LNCaP clone FGC (cell line): ENCODE measurements around the gene FRMPD2.
"Not testable (repeated sequence)": the region's sequence is repeated elsewhere in the genome, so short reads cannot be mapped to it uniquely, and the experiment has no call there.

ENCODE experiments used
- DNase-seq: peaks from one replicate; pipeline ENCODE4 v3.0.0-alpha.2; 2011; ENCODE audit warnings: low read depth
- H3K4me3 ChIP-seq: 2 replicates; pipeline ENCODE4 v1.5.1; 2011; ENCODE audit warnings: mild to moderate bottlenecking, low read depth, low read length, control low read depth
- CTCF ChIP-seq: IDR thresholded peaks from 2 replicates; pipeline ENCODE4 v1.5.1; 2012; ENCODE audit warnings: mild to moderate bottlenecking; ENCODE audit not compliant: control insufficient read depth, insufficient read depth; ENCODE audit errors: extremely low read depth

Gene FRMPD2

GRCh38 chr10:48284002-48284546 is 9.6 kb upstream of the FRMPD2 start:
- TF ChIP-seq CTCF, result no peak
- DNase-seq, result no peak
- no peak overlapping the region for H3K4me3 ChIP-seq

- no peak for DNase-seq
- H3K4me3 ChIP-seq, result no peak overlapping the region
- TF ChIP-seq CTCF, result no peak
Observed at GRCh38 chr10:48282829-48283228, 8.3 kb upstream of the FRMPD2 start.

- DNase-seq, H3K4me3 ChIP-seq: not testable (repeated sequence)
Observed at GRCh38 chr10:48281697-48282096, 7.2 kb upstream of the FRMPD2 start.

DNA sequence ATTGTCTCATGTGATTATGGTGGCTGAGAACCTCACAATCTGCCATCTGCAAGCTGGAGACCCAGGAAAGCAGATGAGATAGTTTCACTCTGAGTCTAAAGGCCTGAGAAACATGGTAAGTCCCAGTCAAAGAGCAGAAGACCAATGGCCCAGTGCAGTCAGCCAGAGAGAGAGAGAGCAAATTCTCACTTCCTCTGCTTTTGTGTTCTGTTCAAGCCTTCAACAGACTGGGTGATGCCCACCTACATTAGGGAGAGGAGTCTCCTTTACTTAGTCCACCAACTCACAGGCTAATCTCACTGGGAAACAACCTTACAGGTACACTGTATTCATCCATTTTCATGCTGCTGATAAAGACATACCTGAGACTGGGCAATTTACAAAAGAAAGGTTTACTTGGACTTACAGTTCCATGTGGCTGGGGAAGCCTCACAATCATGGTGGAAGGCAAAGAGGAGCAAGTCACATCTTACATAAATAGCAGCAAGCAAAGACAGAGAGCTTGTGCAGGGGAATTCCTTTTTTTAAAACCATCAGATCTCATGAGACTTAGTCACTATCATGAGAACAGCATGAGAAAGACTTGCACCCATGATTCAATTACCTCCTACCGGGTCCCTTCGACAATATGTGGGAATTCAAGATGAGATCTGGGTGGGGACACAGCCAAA is 4.7 kb upstream of the FRMPD2 start:
- no peak for DNase-seq
- H3K4me3 ChIP-seq, result no peak overlapping the region
- TF ChIP-seq CTCF, result no peak

GRCh38 chr10:48277093-48277492 is 2.6 kb upstream of the FRMPD2 start:
- no peak for DNase-seq
- no peak for TF ChIP-seq CTCF
- no peak overlapping the region for H3K4me3 ChIP-seq

DNA sequence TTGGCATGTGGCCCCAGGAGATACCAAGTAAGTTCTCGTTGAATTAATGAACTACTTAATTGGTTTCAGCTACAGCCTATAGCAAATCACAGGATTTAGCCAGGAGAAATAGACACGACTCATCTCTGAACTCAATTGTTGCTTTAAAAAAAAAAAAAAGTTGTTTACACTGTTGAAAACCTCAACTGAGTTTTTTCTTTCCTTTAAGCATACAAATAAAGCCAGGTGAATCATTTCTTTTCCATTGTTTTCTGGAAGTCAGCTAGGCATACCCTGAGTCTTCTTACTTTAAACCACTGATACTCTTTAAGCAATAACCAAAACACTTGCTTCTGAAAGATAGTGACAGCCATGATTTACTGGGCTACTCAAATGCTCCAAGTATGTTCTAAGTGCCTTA is 755 bp downstream of the FRMPD2 start:
- H3K4me3 ChIP-seq, result no peak overlapping the region
- no peak for DNase-seq
- TF ChIP-seq CTCF, result no peak

DNA sequence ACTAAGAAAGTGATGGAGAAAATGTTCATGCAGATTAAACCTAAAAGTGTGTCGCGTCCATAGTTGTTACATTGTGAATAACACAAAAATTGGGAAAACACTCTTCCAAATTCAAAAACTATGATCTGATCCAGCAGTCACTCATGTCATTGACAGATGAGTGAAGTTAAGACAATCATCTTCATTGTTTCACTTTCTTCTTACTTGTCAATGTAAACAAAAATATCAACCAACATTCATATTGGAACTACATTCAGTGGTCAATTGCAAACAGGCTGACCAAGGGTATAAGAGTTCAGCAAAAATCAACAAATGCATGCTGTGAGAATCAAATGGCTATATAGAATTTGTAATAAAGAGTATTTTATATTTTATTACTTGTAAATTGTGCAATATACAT is 1.8 kb downstream of the FRMPD2 start:
- no peak for TF ChIP-seq CTCF
- H3K4me3 ChIP-seq, result no peak overlapping the region
- DNase-seq, result no peak
